ENCODE measurements around the gene MAP3K8.

Gene MAP3K8

GRCh38 chr10:30499816-30500215, 65.8 kb downstream of the MAP3K8 start:
- no peak for ATAC-seq
- no peak for TF ChIP-seq POU6F1 (CRISPR knock-in tag; IDR thresholded peaks at IDR 0.05; ENCODE audit: borderline replicate concordance, low read depth)
- no peak for TF ChIP-seq OSR1 (CRISPR knock-in tag; IDR thresholded peaks at IDR 0.05)
- TF ChIP-seq, protein P1, sequence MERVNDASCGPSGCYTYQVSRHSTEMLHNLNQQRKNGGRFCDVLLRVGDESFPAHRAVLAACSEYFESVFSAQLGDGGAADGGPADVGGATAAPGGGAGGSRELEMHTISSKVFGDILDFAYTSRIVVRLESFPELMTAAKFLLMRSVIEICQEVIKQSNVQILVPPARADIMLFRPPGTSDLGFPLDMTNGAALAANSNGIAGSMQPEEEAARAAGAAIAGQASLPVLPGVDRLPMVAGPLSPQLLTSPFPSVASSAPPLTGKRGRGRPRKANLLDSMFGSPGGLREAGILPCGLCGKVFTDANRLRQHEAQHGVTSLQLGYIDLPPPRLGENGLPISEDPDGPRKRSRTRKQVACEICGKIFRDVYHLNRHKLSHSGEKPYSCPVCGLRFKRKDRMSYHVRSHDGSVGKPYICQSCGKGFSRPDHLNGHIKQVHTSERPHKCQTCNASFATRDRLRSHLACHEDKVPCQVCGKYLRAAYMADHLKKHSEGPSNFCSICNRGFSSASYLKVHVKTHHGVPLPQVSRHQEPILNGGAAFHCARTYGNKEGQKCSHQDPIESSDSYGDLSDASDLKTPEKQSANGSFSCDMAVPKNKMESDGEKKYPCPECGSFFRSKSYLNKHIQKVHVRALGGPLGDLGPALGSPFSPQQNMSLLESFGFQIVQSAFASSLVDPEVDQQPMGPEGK (CRISPR knock-in tag; IDR thresholded peaks at IDR 0.05; ENCODE audit: borderline replicate concordance): no peak
- no peak for TF ChIP-seq ISL1 (CRISPR knock-in tag; IDR thresholded peaks at IDR 0.05)
- TF ChIP-seq ZFP3 (CRISPR knock-in tag; IDR thresholded peaks at IDR 0.05): no peak
- TF ChIP-seq, protein P2, sequence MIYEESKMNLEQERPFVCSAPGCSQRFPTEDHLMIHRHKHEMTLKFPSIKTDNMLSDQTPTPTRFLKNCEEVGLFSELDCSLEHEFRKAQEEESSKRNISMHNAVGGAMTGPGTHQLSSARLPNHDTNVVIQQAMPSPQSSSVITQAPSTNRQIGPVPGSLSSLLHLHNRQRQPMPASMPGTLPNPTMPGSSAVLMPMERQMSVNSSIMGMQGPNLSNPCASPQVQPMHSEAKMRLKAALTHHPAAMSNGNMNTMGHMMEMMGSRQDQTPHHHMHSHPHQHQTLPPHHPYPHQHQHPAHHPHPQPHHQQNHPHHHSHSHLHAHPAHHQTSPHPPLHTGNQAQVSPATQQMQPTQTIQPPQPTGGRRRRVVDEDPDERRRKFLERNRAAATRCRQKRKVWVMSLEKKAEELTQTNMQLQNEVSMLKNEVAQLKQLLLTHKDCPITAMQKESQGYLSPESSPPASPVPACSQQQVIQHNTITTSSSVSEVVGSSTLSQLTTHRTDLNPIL (CRISPR knock-in tag; IDR thresholded peaks at IDR 0.05; ENCODE audit: low read depth): no peak
- TF ChIP-seq RARB (CRISPR knock-in tag; IDR thresholded peaks at IDR 0.05): no peak
- no peak for TF ChIP-seq SNAI2 (CRISPR knock-in tag; IDR thresholded peaks at IDR 0.05)
- TF ChIP-seq TOX (CRISPR knock-in tag; IDR thresholded peaks at IDR 0.05; ENCODE audit: borderline replicate concordance): no peak
- no peak for TF ChIP-seq CSDC2 (CRISPR knock-in tag; IDR thresholded peaks at IDR 0.05)
- TF ChIP-seq, protein P3, sequence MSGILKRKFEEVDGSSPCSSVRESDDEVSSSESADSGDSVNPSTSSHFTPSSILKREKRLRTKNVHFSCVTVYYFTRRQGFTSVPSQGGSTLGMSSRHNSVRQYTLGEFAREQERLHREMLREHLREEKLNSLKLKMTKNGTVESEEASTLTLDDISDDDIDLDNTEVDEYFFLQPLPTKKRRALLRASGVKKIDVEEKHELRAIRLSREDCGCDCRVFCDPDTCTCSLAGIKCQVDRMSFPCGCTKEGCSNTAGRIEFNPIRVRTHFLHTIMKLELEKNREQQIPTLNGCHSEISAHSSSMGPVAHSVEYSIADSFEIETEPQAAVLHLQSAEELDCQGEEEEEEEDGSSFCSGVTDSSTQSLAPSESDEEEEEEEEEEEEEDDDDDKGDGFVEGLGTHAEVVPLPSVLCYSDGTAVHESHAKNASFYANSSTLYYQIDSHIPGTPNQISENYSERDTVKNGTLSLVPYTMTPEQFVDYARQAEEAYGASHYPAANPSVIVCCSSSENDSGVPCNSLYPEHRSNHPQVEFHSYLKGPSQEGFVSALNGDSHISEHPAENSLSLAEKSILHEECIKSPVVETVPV (CRISPR knock-in tag; IDR thresholded peaks at IDR 0.05): no peak
- no peak for TF ChIP-seq ZC3H10 (CRISPR knock-in tag; IDR thresholded peaks at IDR 0.05)
- no peak for TF ChIP-seq TCF4 (CRISPR knock-in tag; IDR thresholded peaks at IDR 0.05; ENCODE audit: borderline replicate concordance)
- no peak for TF ChIP-seq ZNF8 (CRISPR knock-in tag; IDR thresholded peaks at IDR 0.05)
- TF ChIP-seq BACH2 (CRISPR knock-in tag; IDR thresholded peaks at IDR 0.05; ENCODE audit: borderline replicate concordance): no peak
- TF ChIP-seq ZNF565 (CRISPR knock-in tag; conservative IDR thresholded peaks at IDR 0.05; ENCODE audit: low read depth): no peak
- no peak for TF ChIP-seq GLIS3 (CRISPR knock-in tag; IDR thresholded peaks at IDR 0.05)
- TF ChIP-seq ESRRG (CRISPR knock-in tag; IDR thresholded peaks at IDR 0.05): no peak
- no peak for TF ChIP-seq ZFP30 (CRISPR knock-in tag; IDR thresholded peaks at IDR 0.05)
- TF ChIP-seq ARNTL (CRISPR knock-in tag; IDR thresholded peaks at IDR 0.05; ENCODE audit: borderline replicate concordance, low read depth): no peak

DNA sequence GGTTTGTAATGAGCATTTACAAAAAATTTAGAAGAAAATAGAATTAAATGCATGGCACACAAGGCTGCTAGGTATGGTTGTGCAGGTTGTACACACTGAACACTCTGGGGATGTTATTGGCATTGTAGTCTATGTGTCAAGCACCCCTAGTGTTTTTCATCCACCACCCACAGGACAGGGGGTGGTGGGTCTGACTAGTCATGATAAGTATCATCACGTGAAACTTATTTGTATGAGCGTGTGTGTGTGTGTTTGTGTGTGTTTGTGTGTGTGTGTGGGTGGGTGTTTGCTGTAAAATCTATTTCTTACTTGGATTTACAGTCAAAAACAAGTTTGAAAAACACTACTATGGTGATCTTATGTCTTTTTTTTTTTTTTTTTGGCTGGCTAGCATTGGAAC, 66.5 kb downstream of the MAP3K8 start:
- no peak for ATAC-seq
- no peak for TF ChIP-seq TSHZ2 (CRISPR knock-in tag; IDR thresholded peaks at IDR 0.05)
- no peak for TF ChIP-seq GLIS3 (CRISPR knock-in tag; IDR thresholded peaks at IDR 0.05)
- TF ChIP-seq ZNF70 (CRISPR knock-in tag; IDR thresholded peaks at IDR 0.05): no peak
- no peak for TF ChIP-seq RARB (CRISPR knock-in tag; IDR thresholded peaks at IDR 0.05)
- TF ChIP-seq, protein P2 (CRISPR knock-in tag; IDR thresholded peaks at IDR 0.05; ENCODE audit: low read depth): no peak
- TF ChIP-seq SNAI2 (CRISPR knock-in tag; IDR thresholded peaks at IDR 0.05): no peak
- no peak for TF ChIP-seq TCF4 (CRISPR knock-in tag; IDR thresholded peaks at IDR 0.05; ENCODE audit: borderline replicate concordance)
- TF ChIP-seq PPARA (CRISPR knock-in tag; IDR thresholded peaks at IDR 0.05; ENCODE audit: borderline replicate concordance): no peak
- TF ChIP-seq ZNF8 (CRISPR knock-in tag; IDR thresholded peaks at IDR 0.05): no peak
- TF ChIP-seq ZFP3 (CRISPR knock-in tag; IDR thresholded peaks at IDR 0.05): no peak
- TF ChIP-seq, protein P3 (CRISPR knock-in tag; IDR thresholded peaks at IDR 0.05): no peak
- no peak for TF ChIP-seq ISL1 (CRISPR knock-in tag; IDR thresholded peaks at IDR 0.05)
- TF ChIP-seq OSR1 (CRISPR knock-in tag; IDR thresholded peaks at IDR 0.05): no peak
- no peak for TF ChIP-seq ARNTL (CRISPR knock-in tag; IDR thresholded peaks at IDR 0.05; ENCODE audit: borderline replicate concordance, low read depth)
- no peak for TF ChIP-seq CSDC2 (CRISPR knock-in tag; IDR thresholded peaks at IDR 0.05)
- no peak for TF ChIP-seq BACH2 (CRISPR knock-in tag; IDR thresholded peaks at IDR 0.05; ENCODE audit: borderline replicate concordance)
- no peak for TF ChIP-seq ZNF565 (CRISPR knock-in tag; conservative IDR thresholded peaks at IDR 0.05; ENCODE audit: low read depth)
- TF ChIP-seq, protein P1 (CRISPR knock-in tag; IDR thresholded peaks at IDR 0.05; ENCODE audit: borderline replicate concordance): no peak
- TF ChIP-seq ZC3H10 (CRISPR knock-in tag; IDR thresholded peaks at IDR 0.05): no peak

Measured in SK-N-SH treated with all-trans-retinoic acid at 6 μM for 48 hours (cell line).